ENCODE results near the gene ZNF146.
"Not testable (repeated sequence)": the region's sequence is repeated elsewhere in the genome, so short reads cannot be mapped to it uniquely, and the experiment has no call there.

The ZNF146 gene

DNA sequence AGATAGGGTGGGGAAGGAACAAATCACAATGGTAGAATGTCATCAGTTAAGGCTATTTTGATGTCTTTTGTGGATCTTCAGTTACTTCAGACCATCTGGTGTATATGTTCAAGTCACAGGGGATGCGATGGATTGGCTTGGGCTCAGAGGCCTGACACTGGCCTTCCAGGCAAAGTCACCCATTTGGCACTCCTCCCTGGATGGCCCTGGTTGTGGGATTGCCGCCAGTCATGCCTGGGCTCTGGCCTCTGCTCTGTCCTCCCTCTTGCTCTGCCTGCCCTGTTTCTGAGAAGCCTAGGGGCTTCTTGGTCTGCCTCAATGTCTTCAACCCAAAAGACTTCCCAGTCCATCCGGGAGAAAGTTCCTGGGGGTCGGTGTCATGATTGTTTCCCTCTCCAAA, 50.2 kb downstream of the ZNF146 start:
- TF ChIP-seq, protein P1, sequence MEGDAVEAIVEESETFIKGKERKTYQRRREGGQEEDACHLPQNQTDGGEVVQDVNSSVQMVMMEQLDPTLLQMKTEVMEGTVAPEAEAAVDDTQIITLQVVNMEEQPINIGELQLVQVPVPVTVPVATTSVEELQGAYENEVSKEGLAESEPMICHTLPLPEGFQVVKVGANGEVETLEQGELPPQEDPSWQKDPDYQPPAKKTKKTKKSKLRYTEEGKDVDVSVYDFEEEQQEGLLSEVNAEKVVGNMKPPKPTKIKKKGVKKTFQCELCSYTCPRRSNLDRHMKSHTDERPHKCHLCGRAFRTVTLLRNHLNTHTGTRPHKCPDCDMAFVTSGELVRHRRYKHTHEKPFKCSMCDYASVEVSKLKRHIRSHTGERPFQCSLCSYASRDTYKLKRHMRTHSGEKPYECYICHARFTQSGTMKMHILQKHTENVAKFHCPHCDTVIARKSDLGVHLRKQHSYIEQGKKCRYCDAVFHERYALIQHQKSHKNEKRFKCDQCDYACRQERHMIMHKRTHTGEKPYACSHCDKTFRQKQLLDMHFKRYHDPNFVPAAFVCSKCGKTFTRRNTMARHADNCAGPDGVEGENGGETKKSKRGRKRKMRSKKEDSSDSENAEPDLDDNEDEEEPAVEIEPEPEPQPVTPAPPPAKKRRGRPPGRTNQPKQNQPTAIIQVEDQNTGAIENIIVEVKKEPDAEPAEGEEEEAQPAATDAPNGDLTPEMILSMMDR (IDR thresholded peaks at IDR 0.05; ENCODE audit: low read depth, low read length), result no peak
- no peak overlapping the region for H3K4me3 ChIP-seq (replicated peaks in 1 of 2; ENCODE audit: low read depth in 2 of 2, low read length in 2 of 2)
- no peak for DNase-seq (ENCODE audit: low read depth in 2 of 2)

DNA sequence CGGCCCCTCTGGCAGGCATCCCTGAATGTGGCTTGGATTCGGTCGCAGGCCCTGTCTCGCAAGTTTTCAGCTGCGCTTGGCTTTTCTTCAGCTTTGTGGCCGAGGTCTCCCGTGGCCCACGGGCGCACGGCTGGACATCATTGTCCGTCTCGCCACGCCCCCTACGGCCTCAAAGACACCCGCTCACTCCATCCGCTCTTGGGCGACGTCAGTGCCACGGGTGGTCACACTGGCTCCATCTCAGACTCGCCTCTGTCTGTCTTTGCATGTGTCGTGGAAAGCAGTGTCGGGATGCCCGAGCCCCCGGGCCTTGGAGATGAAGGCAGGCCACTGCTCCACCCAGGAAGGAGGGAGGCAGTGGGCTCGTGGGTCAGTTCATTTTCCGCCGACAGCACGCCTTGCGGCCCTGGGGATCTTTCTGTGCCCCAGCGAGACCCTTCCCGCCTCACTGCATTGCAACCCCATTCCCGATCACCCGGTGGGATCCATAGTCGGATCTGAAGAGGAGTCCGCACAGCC, 51.0 kb downstream of the ZNF146 start:
- no peak overlapping the region for H3K4me3 ChIP-seq (replicated peaks in 1 of 2; ENCODE audit: low read depth in 2 of 2, low read length in 2 of 2)
- no peak for DNase-seq (ENCODE audit: low read depth in 2 of 2)
- TF ChIP-seq, protein P1 (IDR thresholded peaks at IDR 0.05; ENCODE audit: low read depth, low read length), result no peak

DNA sequence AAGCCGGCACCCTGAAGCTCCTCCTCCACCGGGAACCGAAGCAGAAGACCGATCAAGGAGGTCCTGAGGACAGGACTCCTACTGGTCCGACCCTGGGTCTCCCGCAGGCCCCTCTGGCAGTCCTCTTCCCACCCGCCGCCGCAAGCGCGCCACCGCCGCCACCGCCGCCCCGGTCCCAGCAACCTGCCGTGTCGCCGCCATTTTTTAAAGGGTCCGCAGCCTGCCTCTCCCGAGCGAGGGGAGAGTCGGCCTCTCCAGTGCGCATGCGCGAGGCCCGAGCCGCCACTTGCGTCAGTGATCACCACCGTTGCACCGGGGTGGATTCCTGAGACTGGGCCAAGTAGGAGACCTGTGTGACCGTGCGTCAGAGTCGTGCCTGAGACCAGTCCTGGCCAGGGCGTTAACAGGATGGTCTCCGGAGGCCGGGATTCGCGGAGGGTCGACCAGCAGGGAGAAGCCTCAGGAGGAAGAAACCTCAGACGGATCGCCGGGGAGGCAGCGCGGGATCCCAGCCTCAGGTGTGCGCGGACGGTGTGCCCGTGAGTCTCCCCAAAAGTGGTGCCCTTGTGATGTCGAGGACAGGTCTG, 51.6 kb downstream of the ZNF146 start:
- TF ChIP-seq, protein P1 (IDR thresholded peaks at IDR 0.05; ENCODE audit: low read depth, low read length), result no peak
- H3K4me3 ChIP-seq (replicated peaks in 1 of 2; ENCODE audit: low read depth in 2 of 2, low read length in 2 of 2), result no peak overlapping the region
- DNase-seq (ENCODE audit: low read depth in 2 of 2), result peak in 1 of 2 donors; percentile 33

DNA sequence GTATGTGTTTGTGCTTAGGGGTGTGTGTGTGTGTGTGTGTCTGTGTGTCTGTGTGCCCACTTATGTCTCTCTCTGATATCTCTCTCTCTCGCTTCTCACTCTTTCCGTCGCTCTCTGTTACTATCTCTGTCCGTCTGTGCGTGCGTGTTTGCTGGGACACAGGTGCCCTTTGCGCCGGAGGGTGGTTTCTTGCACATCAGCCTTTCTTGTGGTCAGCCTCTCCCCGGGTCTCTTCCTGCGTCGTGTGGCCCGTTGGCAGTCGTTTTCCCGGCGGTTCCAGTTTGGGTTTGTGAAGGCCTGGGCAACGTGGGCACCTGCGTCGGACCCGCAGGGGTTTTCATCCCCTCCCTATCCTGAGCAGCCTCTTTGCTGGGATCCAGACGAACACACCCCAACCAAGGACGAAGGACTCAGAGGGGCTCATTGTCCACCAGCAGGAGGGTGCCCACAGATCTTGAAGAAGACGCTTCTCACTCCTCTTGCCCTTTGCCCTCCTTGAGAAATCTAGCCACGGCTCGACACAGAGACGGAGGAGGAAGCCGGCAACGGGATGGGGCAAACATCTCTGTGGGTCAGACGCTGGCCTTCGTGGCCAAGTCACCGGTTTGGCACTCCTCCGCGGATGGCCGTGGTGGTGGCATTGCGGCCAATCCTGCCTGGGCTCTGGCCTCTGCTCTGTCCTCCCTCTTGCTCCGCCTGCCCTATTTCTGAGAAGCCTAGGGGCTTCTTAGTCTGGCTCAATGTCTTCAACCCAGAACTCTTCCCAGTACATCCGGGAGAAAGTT, 52.3 kb downstream of the ZNF146 start:
- no peak overlapping the region for H3K4me3 ChIP-seq (replicated peaks in 1 of 2; ENCODE audit: low read depth in 2 of 2, low read length in 2 of 2)
- no peak for DNase-seq (ENCODE audit: low read depth in 2 of 2)
- TF ChIP-seq, protein P1 (IDR thresholded peaks at IDR 0.05; ENCODE audit: low read depth, low read length), result no peak

DNA sequence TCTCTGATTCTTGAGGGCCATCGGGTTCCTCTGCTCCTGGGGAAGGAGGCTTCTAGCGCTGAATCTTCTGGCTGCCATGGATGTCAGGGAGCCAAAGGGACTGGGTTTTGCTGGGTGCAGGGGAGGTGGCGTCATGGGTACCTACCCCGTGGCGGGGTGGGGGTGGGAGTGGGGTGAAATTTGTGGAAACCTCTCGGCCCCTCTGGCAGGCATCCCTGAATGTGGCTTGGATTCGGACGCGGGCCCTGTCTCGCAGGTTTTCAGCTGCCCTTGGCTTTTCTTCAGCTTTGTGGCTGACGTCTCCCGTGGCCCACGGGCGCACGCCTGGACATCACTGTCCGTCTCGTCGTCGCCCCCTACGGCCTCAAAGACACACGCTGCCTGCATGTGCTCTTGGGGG, 53.2 kb downstream of the ZNF146 start:
- H3K4me3 ChIP-seq (replicated peaks in 1 of 2; ENCODE audit: low read depth in 2 of 2, low read length in 2 of 2); DNase-seq (ENCODE audit: low read depth in 2 of 2): not testable (repeated sequence)

DNA sequence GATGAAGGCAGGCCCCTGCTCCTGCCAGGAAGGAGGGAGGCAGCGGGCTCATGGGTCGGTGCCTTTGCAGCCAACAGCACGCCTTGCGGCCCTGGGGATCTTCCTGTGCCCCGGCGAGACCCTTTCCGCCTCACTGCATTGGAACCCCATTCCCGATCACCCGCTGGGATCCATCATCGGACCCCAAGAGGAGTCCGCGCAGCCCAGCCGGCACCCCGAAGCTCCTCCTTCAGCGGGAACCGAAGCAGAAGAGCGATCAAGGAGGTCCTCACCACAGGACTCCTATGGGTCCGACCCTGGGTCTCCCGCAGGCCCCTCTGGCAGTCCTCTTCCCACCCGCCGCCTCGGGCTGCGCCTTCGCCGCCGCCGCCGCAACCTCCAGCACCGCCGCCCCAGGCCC, 53.7 kb downstream of the ZNF146 start:
- not testable (repeated sequence) for DNase-seq (ENCODE audit: low read depth in 2 of 2); H3K4me3 ChIP-seq (replicated peaks in 1 of 2; ENCODE audit: low read depth in 2 of 2, low read length in 2 of 2)

DNA sequence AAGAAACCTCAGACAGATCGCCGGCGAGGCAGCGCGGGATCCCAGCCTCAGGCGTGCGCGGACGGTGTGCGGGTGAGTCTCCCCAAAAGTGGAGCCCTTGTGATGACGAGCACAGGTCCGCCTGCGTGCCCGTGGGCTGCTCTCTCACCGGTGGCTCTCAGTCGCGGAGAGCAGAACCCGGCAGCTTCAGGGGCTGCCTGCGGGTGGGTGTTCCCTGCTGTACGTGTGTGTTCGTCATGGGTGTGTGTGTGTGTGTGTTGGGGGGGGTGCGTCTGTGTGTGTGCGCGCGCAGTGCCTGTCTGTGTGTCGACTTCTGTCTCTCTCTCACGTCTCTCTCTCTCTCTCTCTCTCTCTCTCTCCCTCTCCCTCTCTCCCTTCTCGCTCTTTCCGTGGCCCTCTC, 54.4 kb downstream of the ZNF146 start:
- H3K4me3 ChIP-seq (replicated peaks in 1 of 2; ENCODE audit: low read depth in 2 of 2, low read length in 2 of 2); DNase-seq (ENCODE audit: low read depth in 2 of 2): not testable (repeated sequence)

All from cardiac fibroblast (primary cell).